Karpas-422 (cell line): ENCODE measurements around the gene GBX2. TPM values are rescaled to one million over a fixed set of nuclear protein-coding genes. Genes with fewer than 3 reads are reported as not detected.
"Not testable (repeated sequence)": the region's sequence is repeated elsewhere in the genome, so short reads cannot be mapped to it uniquely, and the experiment has no call there.

Source experiments
- DNase-seq: peaks from one replicate; pipeline ENCODE4 v3.0.0-alpha.2; 2015
- H2AFZ ChIP-seq: fragments of 200-600 bp; sonication (generic); 2 replicates; pipeline ENCODE4 v1.6.1; 2014; ENCODE audit warnings: antibody characterized with exemption, low read length, mixed read lengths
- H3K27ac ChIP-seq: fragments of 200-600 bp; sonication (generic); 2 replicates; pipeline ENCODE4 v1.5.1; 2014; ENCODE audit warnings: mild to moderate bottlenecking, low read length, moderate library complexity
- H3K27me3 ChIP-seq: fragments of 200-600 bp; sonication (generic); 2 replicates; pipeline ENCODE4 v1.6.1; 2014; ENCODE audit warnings: low read length, mixed read lengths
- H3K36me3 ChIP-seq: fragments of 200-600 bp; sonication (generic); 2 replicates; pipeline ENCODE4 v1.6.1; 2014; ENCODE audit warnings: low read length, mixed read lengths; ENCODE audit not compliant: insufficient read depth
- H3K4me1 ChIP-seq: fragments of 200-600 bp; sonication (generic); 2 replicates; pipeline ENCODE4 v1.6.1; 2014; ENCODE audit warnings: mild to moderate bottlenecking, low read length, mixed read lengths
- H3K4me2 ChIP-seq: fragments of 200-600 bp; sonication (generic); 2 replicates; pipeline ENCODE4 v1.6.1; 2014; ENCODE audit warnings: low read length, low read depth, mild to moderate bottlenecking; ENCODE audit not compliant: poor library complexity, severe bottlenecking
- H3K4me3 ChIP-seq: fragments of 200-600 bp; sonication (generic); 2 replicates; pipeline ENCODE4 v1.5.1; 2014; ENCODE audit warnings: mild to moderate bottlenecking, antibody characterized with exemption, low read length, mixed read lengths
- H3K79me2 ChIP-seq: fragments of 200-600 bp; sonication (generic); 2 replicates; pipeline ENCODE4 v1.6.1; 2014; ENCODE audit warnings: mild to moderate bottlenecking, low read length, mixed read lengths
- H3K9ac ChIP-seq: fragments of 200-600 bp; sonication (generic); 2 replicates; pipeline ENCODE4 v1.6.0; 2014; ENCODE audit warnings: low read length
- H3K9me2 ChIP-seq: fragments of 200-600 bp; sonication (generic), shearing (Covaris generic); replicated peaks from 2 replicates; pipeline ENCODE4 v1.6.0; 2014; ENCODE audit warnings: mild to moderate bottlenecking, low read length, moderate library complexity; ENCODE audit not compliant: insufficient read depth
- H3K9me3 ChIP-seq: fragments of 300-700, 200-600 bp; sonication (generic); 2 replicates; pipeline ENCODE4 v1.6.1; 2014; ENCODE audit warnings: low read length, mixed read lengths
- H4K20me1 ChIP-seq: fragments of 200-600 bp; sonication (generic); 2 replicates; pipeline ENCODE4 v1.6.1; 2014; ENCODE audit warnings: mild to moderate bottlenecking, antibody characterized with exemption, low read length, low read depth; ENCODE audit not compliant: insufficient read depth
- total RNA-seq: library from RNA; depleted of rRNA; stranded (reverse); fragments of >200 nt; shearing (Covaris generic); gene quantifications from 2 replicates; pipeline ENCODE4 v1.2.3, GENCODE V29; 2014; ENCODE audit warnings: low replicate concordance

Gene GBX2
- total RNA-seq, 1 experiment from 2014 or later, result not detected

GRCh38 chr2:236157366-236157765 lies 10.8 kb downstream of the GBX2 start:
- H3K27me3 ChIP-seq, result no peaks in the 10 kb centered on the region
- H3K4me1 ChIP-seq, result no peaks in the 10 kb centered on the region
- H2AFZ ChIP-seq, result no peak overlapping the region
- no peak overlapping the region for H3K27ac ChIP-seq
- H3K79me2 ChIP-seq, result no peaks in the 10 kb centered on the region
- DNase-seq, result no peak
- no peak overlapping the region for H3K4me3 ChIP-seq
- H3K9me3 ChIP-seq, result no peaks in the 10 kb centered on the region
- H3K9me2 ChIP-seq, result no peaks in the 10 kb centered on the region
- H3K36me3 ChIP-seq, result no peaks in the 10 kb centered on the region
- H3K4me2 ChIP-seq, result no peak overlapping the region
- H3K9ac ChIP-seq, result no peak overlapping the region
- H4K20me1 ChIP-seq, result no peaks in the 10 kb centered on the region

GRCh38 chr2:236156860-236157194 lies 11.4 kb downstream of the GBX2 start:
- H3K27me3 ChIP-seq, result no peaks in the 10 kb centered on the region
- H2AFZ ChIP-seq, result no peak overlapping the region
- no peaks in the 10 kb centered on the region for H3K9me2 ChIP-seq
- no peaks in the 10 kb centered on the region for H4K20me1 ChIP-seq
- no peak overlapping the region for H3K27ac ChIP-seq
- no peaks in the 10 kb centered on the region for H3K9me3 ChIP-seq
- H3K9ac ChIP-seq, result no peak overlapping the region
- H3K4me2 ChIP-seq, result no peak overlapping the region
- no peaks in the 10 kb centered on the region for H3K4me1 ChIP-seq
- no peaks in the 10 kb centered on the region for H3K36me3 ChIP-seq
- H3K79me2 ChIP-seq, result no peaks in the 10 kb centered on the region
- H3K4me3 ChIP-seq, result no peak overlapping the region
- DNase-seq, result no peak

- H3K9me3 ChIP-seq, result no peaks in the 10 kb centered on the region
- H3K27me3 ChIP-seq, result no peaks in the 10 kb centered on the region
Measured at GRCh38 chr2:236156095-236156859, 11.9 kb downstream of the GBX2 start.

GRCh38 chr2:236155406-236155805 lies 12.8 kb downstream of the GBX2 start:
- Histone ChIP-seq H3K27ac (no peak overlapping the region), H3K9me3 (no peaks in the 10 kb centered on the region), H3K79me2 (no peaks in the 10 kb centered on the region), H3K27me3 (no peaks in the 10 kb centered on the region), H3K4me2 (no peak overlapping the region), H3K9ac (no peak overlapping the region), H3K4me3 (no peak overlapping the region), H3K36me3 (no peaks in the 10 kb centered on the region), H3K9me2 (no peaks in the 10 kb centered on the region), H3K4me1 (no peaks in the 10 kb centered on the region), H4K20me1 (no peaks in the 10 kb centered on the region), H2AFZ (no peak overlapping the region)
- no peak for DNase-seq

More at GRCh38 chr2:236156095-236156859, 11.9 kb downstream of the GBX2 start:
- H3K4me3 ChIP-seq, result no peak overlapping the region
- no peaks in the 10 kb centered on the region for H3K36me3 ChIP-seq
- no peak for DNase-seq
- H3K9ac ChIP-seq, result no peak overlapping the region
- H3K4me2 ChIP-seq, result no peak overlapping the region
- H4K20me1 ChIP-seq, result no peaks in the 10 kb centered on the region
- H2AFZ ChIP-seq, result no peak overlapping the region
- H3K9me2 ChIP-seq, result no peaks in the 10 kb centered on the region
- H3K4me1 ChIP-seq, result no peaks in the 10 kb centered on the region
- H3K79me2 ChIP-seq, result no peaks in the 10 kb centered on the region
- H3K27ac ChIP-seq, result no peak overlapping the region

GRCh38 chr2:236146436-236146835 lies 21.8 kb downstream of the GBX2 start:
- H3K79me2 ChIP-seq, result no peaks in the 10 kb centered on the region
- no peak overlapping the region for H3K27ac ChIP-seq
- no peaks in the 10 kb centered on the region for H3K36me3 ChIP-seq
- no peak overlapping the region for H3K9ac ChIP-seq
- H4K20me1 ChIP-seq, result no peaks in the 10 kb centered on the region
- no peaks in the 10 kb centered on the region for H3K9me3 ChIP-seq
- H3K4me1 ChIP-seq, result no peaks in the 10 kb centered on the region
- DNase-seq, result no peak
- no peak overlapping the region for H2AFZ ChIP-seq
- H3K27me3 ChIP-seq, result no peaks in the 10 kb centered on the region
- no peak overlapping the region for H3K4me3 ChIP-seq
- H3K4me2 ChIP-seq, result no peak overlapping the region
- H3K9me2 ChIP-seq, result no peaks in the 10 kb centered on the region

GRCh38 chr2:236143811-236144210 lies 24.4 kb downstream of the GBX2 start:
- DNase-seq, result no peak
- Histone ChIP-seq H3K4me3 (no peak overlapping the region), H3K9me3 (no peaks in the 10 kb centered on the region), H3K9me2 (no peaks in the 10 kb centered on the region), H3K27ac (no peak overlapping the region), H2AFZ (no peak overlapping the region), H3K9ac (no peak overlapping the region), H3K79me2 (no peaks in the 10 kb centered on the region), H4K20me1 (no peaks in the 10 kb centered on the region), H3K27me3 (no peaks in the 10 kb centered on the region), H3K4me1 (no peaks in the 10 kb centered on the region), H3K4me2 (no peak overlapping the region), H3K36me3 (no peaks in the 10 kb centered on the region)

- H3K27ac ChIP-seq, result not testable (repeated sequence)
Measured at GRCh38 chr2:236141616-236142015, 26.6 kb downstream of the GBX2 start.

GRCh38 chr2:236137066-236137465 lies 31.1 kb downstream of the GBX2 start:
- Histone ChIP-seq H4K20me1 (no peaks in the 10 kb centered on the region), H2AFZ (no peak overlapping the region), H3K79me2 (no peaks in the 10 kb centered on the region), H3K36me3 (no peaks in the 10 kb centered on the region), H3K4me1 (no peaks in the 10 kb centered on the region), H3K27me3 (no peaks in the 10 kb centered on the region), H3K4me2 (no peak overlapping the region), H3K9ac (no peak overlapping the region), H3K9me2 (no peaks in the 10 kb centered on the region), H3K9me3 (no peaks in the 10 kb centered on the region), H3K27ac (no peak overlapping the region), H3K4me3 (no peak overlapping the region)
- DNase-seq, result no peak

More at GRCh38 chr2:236141616-236142015, 26.6 kb downstream of the GBX2 start:
- not testable (repeated sequence) for H4K20me1 ChIP-seq, H2AFZ ChIP-seq, H3K4me2 ChIP-seq, H3K4me3 ChIP-seq, H3K27me3 ChIP-seq, H3K79me2 ChIP-seq, H3K36me3 ChIP-seq, H3K9ac ChIP-seq, H3K9me2 ChIP-seq, H3K4me1 ChIP-seq, DNase-seq, H3K9me3 ChIP-seq
